Measurements from ENCODE around the gene DMAP1. TPM values are rescaled to one million over a fixed set of nuclear protein-coding genes. Genes with fewer than 3 reads are reported as not detected.
A peak's percentile ranks its signal among the peaks of the same experiment; 100 is the strongest.

The DMAP1 gene
- total and polyA plus RNA-seq, 2 experiments from 2014 or later = 32.6 to 40.0 TPM

- ATAC-seq (peak; percentile 96), DNase-seq (ENCODE audit: low spot score) (peak; percentile 93)
- H3K9me3 Mint-ChIP-seq = no peaks in the 10 kb centered on the region
- Histone ChIP-seq H3K27me3 (ENCODE audit: insufficient read depth) (no peaks in the 10 kb centered on the region), H3K4me3 (peak overlapping the region; percentile 20; the same call in 1 of the 2 replicates), H3K4me2 (peak overlapping the region; percentile 72), H3K36me3 (ENCODE audit: insufficient read depth) (no peaks in the 10 kb centered on the region), H3K79me2 (replicated peaks; ENCODE audit: insufficient read depth) (no peaks in the 10 kb centered on the region), H4K20me1 (replicated peaks; ENCODE audit: insufficient read depth) (0 out of 2 replicates have a peak, but pooled peaks cover 2% of the 10 kb centered on the region), H3K9me2 (ENCODE audit: insufficient read depth) (no peaks in the 10 kb centered on the region), H2AFZ (no peak overlapping the region), H3F3A (replicated peaks; ENCODE audit: low read depth) (no peaks in the 10 kb centered on the region), H3K27ac (ENCODE audit: low read depth) (no peak overlapping the region), H3K4me1 (ENCODE audit: insufficient read depth) (peaks cover 9% of the 10 kb centered on the region; the same call in 1 of the 2 replicates)
- H3K4me3 Mint-ChIP-seq = 0 out of 3 replicates have a peak overlapping the region, but pooled peaks have one; percentile 29
- TF ChIP-seq CTCF (conservative IDR thresholded peaks at IDR 0.05; ENCODE audit: low read depth in 2 of 2) (peak; percentile 75 to 77), REST (IDR thresholded peaks at IDR 0.05; ENCODE audit: unreplicated experiment) (no peak), CREB1 (CRISPR knock-in tag; IDR thresholded peaks at IDR 0.05; ENCODE audit: low read depth) (peak; percentile 48), POLR2AphosphoS5 (IDR thresholded peaks at IDR 0.05; ENCODE audit: low read depth) (peak; percentile 16; the same call in 1 of the 2 replicates), ZNF114 (CRISPR knock-in tag; IDR thresholded peaks at IDR 0.05) (no peak), STAT1 (IDR thresholded peaks at IDR 0.05; ENCODE audit: unreplicated experiment) (no peak), ZNF462 (CRISPR knock-in tag; IDR thresholded peaks at IDR 0.05) (no peak), JUNB (IDR thresholded peaks at IDR 0.05; ENCODE audit: unreplicated experiment) (no peak)
- H3K27ac Mint-ChIP-seq = peak overlapping the region; percentile 81; the same call in 1 of the 2 replicates
- peaks cover 5% of the 10 kb centered on the region for H3K27me3 Mint-ChIP-seq (ENCODE audit: insufficient read depth, low read depth, poor library complexity)
- H3K36me3 Mint-ChIP-seq (ENCODE audit: low read depth) = peaks cover 3% of the 10 kb centered on the region; the same call in 2 of the 3 replicates
- peaks cover 29% of the 10 kb centered on the region for H3K4me1 Mint-ChIP-seq
Observed at GRCh38 chr1:44237721-44238457, 24.6 kb downstream of the DMAP1 start.

Data from GM23338 (cell line).